ENCODE measurements around the gene RAPSN. TPM values are rescaled to one million over a fixed set of nuclear protein-coding genes. Genes with fewer than 3 reads are reported as not detected.

RAPSN gene
- total RNA-seq, 1 experiment from 2014 or later = 1.0 TPM

DNA sequence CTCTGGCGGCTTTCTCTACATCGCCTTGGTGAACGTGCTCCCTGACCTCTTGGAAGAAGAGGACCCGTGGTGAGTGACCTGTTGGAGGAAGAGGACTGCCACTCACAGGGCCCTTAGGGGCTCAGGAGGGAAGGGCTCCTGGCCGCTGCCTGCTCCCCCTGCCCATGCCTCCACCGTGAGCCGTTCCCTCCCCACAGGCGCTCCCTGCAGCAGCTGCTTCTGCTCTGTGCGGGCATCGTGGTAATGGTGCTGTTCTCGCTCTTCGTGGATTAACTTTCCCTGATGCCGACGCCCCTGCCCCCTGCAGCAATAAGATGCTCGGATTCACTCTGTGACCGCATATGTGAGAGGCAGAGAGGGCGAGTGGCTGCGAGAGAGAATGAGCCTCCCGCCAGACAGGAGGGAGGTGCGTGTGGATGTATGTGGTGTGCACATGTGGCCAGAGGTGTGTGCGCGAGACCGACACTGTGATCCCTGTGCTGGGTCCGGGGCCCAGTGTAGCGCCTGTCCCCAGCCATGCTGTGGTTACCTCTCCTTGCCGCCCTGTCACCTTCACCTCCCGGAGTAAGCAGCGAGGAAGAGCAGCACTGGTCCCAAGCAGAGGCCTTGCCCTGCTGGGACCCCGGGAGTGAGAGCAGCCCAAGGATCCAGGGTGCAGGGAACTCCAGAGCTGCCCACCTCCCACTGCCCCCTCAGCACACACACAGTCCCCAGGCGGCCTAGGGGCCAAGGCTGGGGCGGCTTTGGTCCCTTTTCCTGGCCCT lies 33.7 kb downstream of the RAPSN start:
- ChIA-PET CTCF (interaction anchor here (0.5 kb wide), 1 partner anchor 39 kb away, joined by 4 read pairs; no protein-coding TSS in a partner anchor), POLR2A (ENCODE audit: low non-redundant PET) (interaction anchor here (0.5 to 0.6 kb wide), 2 partner anchors 76 to 441 kb away, joined by 5 read pairs; no protein-coding TSS in a partner anchor)
- peaks cover 14% of the 10 kb centered on the region for H3K4me1 ChIP-seq (ENCODE audit: insufficient read depth, low read length, poor library complexity, severe bottlenecking)
- TF ChIP-seq, protein P1, sequence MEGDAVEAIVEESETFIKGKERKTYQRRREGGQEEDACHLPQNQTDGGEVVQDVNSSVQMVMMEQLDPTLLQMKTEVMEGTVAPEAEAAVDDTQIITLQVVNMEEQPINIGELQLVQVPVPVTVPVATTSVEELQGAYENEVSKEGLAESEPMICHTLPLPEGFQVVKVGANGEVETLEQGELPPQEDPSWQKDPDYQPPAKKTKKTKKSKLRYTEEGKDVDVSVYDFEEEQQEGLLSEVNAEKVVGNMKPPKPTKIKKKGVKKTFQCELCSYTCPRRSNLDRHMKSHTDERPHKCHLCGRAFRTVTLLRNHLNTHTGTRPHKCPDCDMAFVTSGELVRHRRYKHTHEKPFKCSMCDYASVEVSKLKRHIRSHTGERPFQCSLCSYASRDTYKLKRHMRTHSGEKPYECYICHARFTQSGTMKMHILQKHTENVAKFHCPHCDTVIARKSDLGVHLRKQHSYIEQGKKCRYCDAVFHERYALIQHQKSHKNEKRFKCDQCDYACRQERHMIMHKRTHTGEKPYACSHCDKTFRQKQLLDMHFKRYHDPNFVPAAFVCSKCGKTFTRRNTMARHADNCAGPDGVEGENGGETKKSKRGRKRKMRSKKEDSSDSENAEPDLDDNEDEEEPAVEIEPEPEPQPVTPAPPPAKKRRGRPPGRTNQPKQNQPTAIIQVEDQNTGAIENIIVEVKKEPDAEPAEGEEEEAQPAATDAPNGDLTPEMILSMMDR (conservative IDR thresholded peaks at IDR 0.05; ENCODE audit: low read depth, low read length) = no peak
- TF ChIP-seq EZH2 (IDR thresholded peaks at IDR 0.05; ENCODE audit: borderline replicate concordance, low read depth, low read length, poor library complexity, severe bottlenecking) = no peak
- no TSS peak for BruUV-seq (replicated peaks)
- no peak overlapping the region for H3K4me3 ChIP-seq (ENCODE audit: low read depth, low read length, poor library complexity, severe bottlenecking)
- intact Hi-C loops (cut with micrococcal nuclease; ENCODE audit: unreplicated experiment) = no loop called here
- DNase-seq (ENCODE audit: low spot score) = no peak
- no peaks in the 10 kb centered on the region for H3K9me3 ChIP-seq (ENCODE audit: low read depth, low read length, poor library complexity, severe bottlenecking)
- peaks cover 85% of the 10 kb centered on the region for H3K36me3 ChIP-seq (ENCODE audit: insufficient read depth, low read length, poor library complexity, severe bottlenecking)
- H3K27ac ChIP-seq (ENCODE audit: low read depth, low read length, poor library complexity, severe bottlenecking) = peak overlapping the region; percentile 76
- H3K27me3 ChIP-seq (replicated peaks; ENCODE audit: insufficient read depth, low read depth, low read length, poor library complexity) = no peaks in the 10 kb centered on the region

DNA sequence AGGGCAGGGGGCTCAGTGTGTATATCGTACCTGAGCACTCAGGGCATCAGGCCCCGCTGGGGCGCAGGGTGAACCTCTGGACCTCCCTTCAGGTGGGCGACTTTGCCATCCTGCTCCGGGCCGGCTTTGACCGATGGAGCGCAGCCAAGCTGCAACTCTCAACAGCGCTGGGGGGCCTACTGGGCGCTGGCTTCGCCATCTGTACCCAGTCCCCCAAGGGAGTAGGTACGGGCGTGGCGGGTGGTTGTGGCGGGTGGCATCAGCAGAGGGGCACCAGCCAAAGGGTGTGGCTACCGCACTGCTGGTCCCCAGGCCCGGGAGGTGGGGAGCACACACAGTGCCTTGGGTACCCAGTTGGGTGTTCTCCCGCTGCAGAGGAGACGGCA lies 34.3 kb downstream of the RAPSN start:
- TF ChIP-seq EZH2 (IDR thresholded peaks at IDR 0.05; ENCODE audit: borderline replicate concordance, low read depth, low read length, poor library complexity, severe bottlenecking) = no peak
- TF ChIP-seq, protein P1 (conservative IDR thresholded peaks at IDR 0.05; ENCODE audit: low read depth, low read length) = no peak
- H3K36me3 ChIP-seq (ENCODE audit: insufficient read depth, low read length, poor library complexity, severe bottlenecking) = peaks cover 79% of the 10 kb centered on the region
- CTCF ChIA-PET = no interaction called here
- no peak overlapping the region for H3K4me3 ChIP-seq (ENCODE audit: low read depth, low read length, poor library complexity, severe bottlenecking)
- intact Hi-C loops (cut with micrococcal nuclease; ENCODE audit: unreplicated experiment) = no loop called here
- POLR2A ChIA-PET (ENCODE audit: low non-redundant PET) = no interaction called here
- BruUV-seq (replicated peaks) = no TSS peak
- H3K9me3 ChIP-seq (ENCODE audit: low read depth, low read length, poor library complexity, severe bottlenecking) = no peaks in the 10 kb centered on the region
- no peaks in the 10 kb centered on the region for H3K27me3 ChIP-seq (replicated peaks; ENCODE audit: insufficient read depth, low read depth, low read length, poor library complexity)
- H3K27ac ChIP-seq (ENCODE audit: low read depth, low read length, poor library complexity, severe bottlenecking) = no peak overlapping the region
- H3K4me1 ChIP-seq (ENCODE audit: insufficient read depth, low read length, poor library complexity, severe bottlenecking) = peaks cover 16% of the 10 kb centered on the region
- DNase-seq (ENCODE audit: low spot score) = no peak

DNA sequence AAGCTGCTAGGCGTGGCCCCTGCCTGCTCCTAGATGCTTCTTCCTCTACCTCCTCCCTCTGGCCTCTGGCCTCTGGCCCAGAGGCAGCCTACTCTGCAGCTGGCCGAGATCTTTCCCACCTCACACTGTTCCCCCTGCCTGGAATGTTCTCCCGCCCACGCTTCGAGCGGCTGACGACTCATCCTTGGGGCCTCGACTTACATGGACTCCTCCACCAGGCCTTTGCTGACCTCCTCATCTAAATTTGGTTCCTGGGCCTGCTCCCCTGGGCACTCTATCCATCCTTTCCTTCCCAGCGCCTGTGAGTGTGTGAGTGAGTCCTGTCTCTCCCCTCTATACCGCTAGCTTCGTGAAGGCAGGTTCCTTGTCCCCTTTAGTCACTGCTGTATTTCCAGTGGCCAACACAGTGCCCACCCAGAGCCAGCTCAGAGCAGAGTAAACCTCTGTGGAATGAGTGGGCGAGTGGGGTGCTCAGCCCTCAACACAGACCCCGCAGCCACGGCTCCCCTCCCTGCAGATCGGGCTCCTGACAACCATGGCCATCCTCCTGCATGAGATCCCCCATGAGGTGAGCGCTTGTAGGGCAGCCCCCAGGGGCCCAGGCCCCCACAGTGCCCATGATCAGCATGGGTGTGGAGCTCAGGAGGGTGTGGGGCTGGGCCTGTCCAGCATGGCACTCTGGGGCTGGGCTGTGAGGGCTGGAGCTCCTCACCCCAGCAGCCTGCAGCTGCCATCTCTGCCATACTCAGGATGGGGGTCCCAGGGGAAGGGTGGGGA lies 34.8 kb downstream of the RAPSN start:
- ChIA-PET POLR2A (ENCODE audit: low non-redundant PET) (no interaction called here), CTCF (no interaction called here)

More for the DNA sequence above, 34.8 kb downstream of the RAPSN start:
- H3K36me3 ChIP-seq (ENCODE audit: insufficient read depth, low read length, poor library complexity, severe bottlenecking) = peaks cover 74% of the 10 kb centered on the region
- peaks cover 22% of the 10 kb centered on the region for H3K4me1 ChIP-seq (ENCODE audit: insufficient read depth, low read length, poor library complexity, severe bottlenecking)
- no peaks in the 10 kb centered on the region for H3K27me3 ChIP-seq (replicated peaks; ENCODE audit: insufficient read depth, low read depth, low read length, poor library complexity)
- intact Hi-C loops (cut with micrococcal nuclease; ENCODE audit: unreplicated experiment) = no loop called here
- no peak for DNase-seq (ENCODE audit: low spot score)
- TF ChIP-seq EZH2 (IDR thresholded peaks at IDR 0.05; ENCODE audit: borderline replicate concordance, low read depth, low read length, poor library complexity, severe bottlenecking) = no peak
- TF ChIP-seq, protein P1 (conservative IDR thresholded peaks at IDR 0.05; ENCODE audit: low read depth, low read length) = no peak
- H3K4me3 ChIP-seq (ENCODE audit: low read depth, low read length, poor library complexity, severe bottlenecking) = no peak overlapping the region
- H3K9me3 ChIP-seq (ENCODE audit: low read depth, low read length, poor library complexity, severe bottlenecking) = no peaks in the 10 kb centered on the region
- no peak overlapping the region for H3K27ac ChIP-seq (ENCODE audit: low read depth, low read length, poor library complexity, severe bottlenecking)
- BruUV-seq (replicated peaks) = no TSS peak
